ENCODE data around the gene BUD31. TPM values are rescaled to one million over a fixed set of nuclear protein-coding genes. Genes with fewer than 3 reads are reported as not detected.
A peak's percentile ranks its signal among the peaks of the same experiment; 100 is the strongest.

Gene BUD31
- total and polyA plus RNA-seq, 9 of the 15 experiments (the other 6 are each of a cell fraction or from before 2014, with no cell fraction given), result 105 to 342 (median 247) TPM

- TF ChIP-seq CCNT2 (IDR thresholded peaks at IDR 0.05; ENCODE audit: borderline replicate concordance, extremely low read depth, insufficient read length, low read depth, low read length) (no peak), LEF1 (IDR thresholded peaks at IDR 0.05) (no peak), ZNF445 (CRISPR knock-in tag; IDR thresholded peaks at IDR 0.05; ENCODE audit: low read depth) (no peak), ZNF324 (CRISPR knock-in tag; IDR thresholded peaks at IDR 0.05) (no peak), LCOR (CRISPR knock-in tag; IDR thresholded peaks at IDR 0.05) (no peak), SMAD2 (IDR thresholded peaks at IDR 0.05; ENCODE audit: low read depth, low read length) (no peak), JUN (IDR thresholded peaks at IDR 0.05; ENCODE audit: borderline replicate concordance, low read depth, low read length) (no peak), JUN (CRISPR knock-in tag; IDR thresholded peaks at IDR 0.05; ENCODE audit: borderline replicate concordance) (no peak), SMARCA4 (IDR thresholded peaks at IDR 0.05) (peak; percentile 66), PHF8 (IDR thresholded peaks at IDR 0.05; ENCODE audit: borderline replicate concordance, low read length) (no peak), ILF3 (IDR thresholded peaks at IDR 0.05; ENCODE audit: borderline replicate concordance) (no peak), NKRF (IDR thresholded peaks at IDR 0.05; ENCODE audit: borderline replicate concordance) (no peak), ZNF124 (CRISPR knock-in tag; IDR thresholded peaks at IDR 0.05) (no peak), ATF3 (IDR thresholded peaks at IDR 0.05) (no peak), ATF3 (CRISPR knock-in tag; conservative IDR thresholded peaks at IDR 0.05) (no peak), ID3 (CRISPR knock-in tag; IDR thresholded peaks at IDR 0.05) (no peak), ID3 (tag; IDR thresholded peaks at IDR 0.05) (no peak), SNIP1 (IDR thresholded peaks at IDR 0.05; ENCODE audit: low read depth) (no peak), ZNF253 (CRISPR knock-in tag; conservative IDR thresholded peaks at IDR 0.05) (no peak), ZNF561 (CRISPR knock-in tag; conservative IDR thresholded peaks at IDR 0.05) (no peak), RFX1 (IDR thresholded peaks at IDR 0.05) (no peak), ZNF408 (CRISPR knock-in tag; IDR thresholded peaks at IDR 0.05; ENCODE audit: low read depth) (no peak), SIN3B (IDR thresholded peaks at IDR 0.05; ENCODE audit: low read depth) (no peak), ZNF146 (CRISPR knock-in tag; IDR thresholded peaks at IDR 0.05; ENCODE audit: unreplicated experiment) (no peak), ARID2 (IDR thresholded peaks at IDR 0.05) (no peak), RBFOX2 (IDR thresholded peaks at IDR 0.05; ENCODE audit: low read depth, low read length) (no peak), SNAPC5 (CRISPR knock-in tag; IDR thresholded peaks at IDR 0.05) (no peak), TAL1 (IDR thresholded peaks at IDR 0.05) (peak; percentile 37; the same call in 1 of the 2 replicates), ZNF23 (CRISPR knock-in tag; IDR thresholded peaks at IDR 0.05) (no peak), NONO (IDR thresholded peaks at IDR 0.05; ENCODE audit: low read depth in 2 of 2, low read length in 1 of 2) (no peak), GABPB2 (CRISPR knock-in tag; conservative IDR thresholded peaks at IDR 0.05) (no peak)
Observed at GRCh38 chr7:99362801-99363200, 46.0 kb upstream of the BUD31 start (continued).
